Tibial nerve (tissue), 4 donors: Measurements from ENCODE around the gene GNG10. TPM values are rescaled to one million over a fixed set of nuclear protein-coding genes. Genes with fewer than 3 reads are reported as not detected.

ENCODE experiments used
- DNase-seq, 2 donors: peaks; one replicate each; pipeline ENCODE4 v3.0.0-alpha.2; 2019; ENCODE audit warnings: low spot score in 2 of 2
- H3K27ac ChIP-seq, 4 donors: fragments of 200-600 bp; sonication (generic) in 3 of 4; one replicate each; pipeline ENCODE4 v1.5.1; 2017 to 2019; ENCODE audit warnings: mild to moderate bottlenecking in 1 of 4
- H3K27me3 ChIP-seq, 2 donors: fragments of 200-600 bp; sonication (generic) in 1 of 2; one replicate each; pipeline versions ENCODE4 v1.5.1 to v1.6.0; 2017 to 2019
- H3K36me3 ChIP-seq, 3 donors: fragments of 200-600 bp; sonication (generic); one replicate each; pipeline ENCODE4 v1.5.1; 2018 to 2019
- H3K4me1 ChIP-seq, 4 donors: fragments of 200-600 bp; sonication (generic) in 3 of 4; one replicate each; pipeline ENCODE4 v1.5.1; 2017 to 2019
- H3K4me3 ChIP-seq, 4 donors: fragments of 200-600 bp; sonication (generic) in 3 of 4; one replicate each; pipeline ENCODE4 v1.5.1; 2017 to 2019; ENCODE audit warnings: mild to moderate bottlenecking in 1 of 4, moderate library complexity in 1 of 4
- H3K9me3 ChIP-seq, 4 donors: fragments of 200-600 bp; sonication (generic) in 3 of 4; one replicate each; pipeline ENCODE4 v1.5.1; 2017 to 2019
- EP300 ChIP-seq, 2 donors: sonication (generic); formaldehyde crosslinking; IDR thresholded peaks; one replicate each; pipeline ENCODE4 v1.6.1; 2017; ENCODE audit warnings: antibody characterized with exemption in 2 of 2, mild to moderate bottlenecking in 1 of 2
- POLR2A ChIP-seq, 2 donors: fragments of 450-650 bp; IDR thresholded peaks; one replicate each; pipeline ENCODE4 v1.6.1; 2017; ENCODE audit warnings: antibody characterized with exemption in 2 of 2, mild to moderate bottlenecking in 2 of 2, moderate library complexity in 2 of 2
- WGBS, 2 donors: methylation state at CpG; one replicate each; pipeline ENCODE4 v1.1.5; 2018; 5-methylcytosine and 5-hydroxymethylcytosine counted together
- total RNA-seq, 4 donors: library from RNA; depleted of rRNA; stranded (reverse); fragments of >200 nt; gene quantifications; one replicate each; pipeline ENCODE4 v1.1.0, GENCODE V29; 2016
- TF ChIP-seq, protein P1 (sequence below), 5 experiments: fragments of 200-600 bp in 3 of 5; fragments of 450-650 bp in 2 of 5; sonication (generic) in 3 of 5; IDR thresholded peaks; one replicate each; pipeline ENCODE4 v1.5.1; 2016 to 2019; ENCODE audit warnings: antibody characterized with exemption in 5 of 5, mild to moderate bottlenecking in 3 of 5, moderate library complexity in 2 of 5

Gene GNG10
- total RNA-seq, 4 donors from 2014 or later, result 41.8 to 70.2 (median 51.0) TPM

DNA sequence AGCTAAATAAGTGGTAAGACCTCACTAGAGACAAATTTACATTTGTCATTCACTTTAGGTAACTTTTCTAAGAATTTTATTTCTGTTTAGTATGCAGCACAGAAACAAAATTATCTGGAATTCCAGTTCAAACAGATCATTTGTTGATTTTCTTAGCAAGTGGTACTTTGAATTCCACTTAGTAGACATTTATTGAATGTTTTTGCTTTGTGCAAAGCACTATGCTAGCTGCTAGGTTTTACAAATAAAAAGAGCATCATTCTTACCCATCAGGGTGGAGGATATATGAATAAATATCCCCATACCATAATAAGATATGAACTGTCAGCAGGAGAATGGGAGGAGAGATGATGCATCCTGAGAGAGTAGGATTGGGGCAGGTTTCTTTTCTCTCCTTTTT lies 35.4 kb downstream of the GNG10 start:
- TF ChIP-seq POLR2A (IDR thresholded peaks at IDR 0.05), result no peak
- no peak for TF ChIP-seq EP300 (IDR thresholded peaks at IDR 0.05)
- TF ChIP-seq, protein P1, sequence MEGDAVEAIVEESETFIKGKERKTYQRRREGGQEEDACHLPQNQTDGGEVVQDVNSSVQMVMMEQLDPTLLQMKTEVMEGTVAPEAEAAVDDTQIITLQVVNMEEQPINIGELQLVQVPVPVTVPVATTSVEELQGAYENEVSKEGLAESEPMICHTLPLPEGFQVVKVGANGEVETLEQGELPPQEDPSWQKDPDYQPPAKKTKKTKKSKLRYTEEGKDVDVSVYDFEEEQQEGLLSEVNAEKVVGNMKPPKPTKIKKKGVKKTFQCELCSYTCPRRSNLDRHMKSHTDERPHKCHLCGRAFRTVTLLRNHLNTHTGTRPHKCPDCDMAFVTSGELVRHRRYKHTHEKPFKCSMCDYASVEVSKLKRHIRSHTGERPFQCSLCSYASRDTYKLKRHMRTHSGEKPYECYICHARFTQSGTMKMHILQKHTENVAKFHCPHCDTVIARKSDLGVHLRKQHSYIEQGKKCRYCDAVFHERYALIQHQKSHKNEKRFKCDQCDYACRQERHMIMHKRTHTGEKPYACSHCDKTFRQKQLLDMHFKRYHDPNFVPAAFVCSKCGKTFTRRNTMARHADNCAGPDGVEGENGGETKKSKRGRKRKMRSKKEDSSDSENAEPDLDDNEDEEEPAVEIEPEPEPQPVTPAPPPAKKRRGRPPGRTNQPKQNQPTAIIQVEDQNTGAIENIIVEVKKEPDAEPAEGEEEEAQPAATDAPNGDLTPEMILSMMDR (IDR thresholded peaks at IDR 0.05), result no peak
- Histone ChIP-seq H3K27ac (no peak overlapping the region), H3K9me3 (no peaks in the 10 kb centered on the region), H3K36me3 (peaks cover 0 to 6% (median 0%) of the 10 kb centered on the region in 3 donors), H3K4me1 (no peaks in the 10 kb centered on the region), H3K4me3 (no peak overlapping the region), H3K27me3 (no peaks in the 10 kb centered on the region)
- no peak for DNase-seq

DNA sequence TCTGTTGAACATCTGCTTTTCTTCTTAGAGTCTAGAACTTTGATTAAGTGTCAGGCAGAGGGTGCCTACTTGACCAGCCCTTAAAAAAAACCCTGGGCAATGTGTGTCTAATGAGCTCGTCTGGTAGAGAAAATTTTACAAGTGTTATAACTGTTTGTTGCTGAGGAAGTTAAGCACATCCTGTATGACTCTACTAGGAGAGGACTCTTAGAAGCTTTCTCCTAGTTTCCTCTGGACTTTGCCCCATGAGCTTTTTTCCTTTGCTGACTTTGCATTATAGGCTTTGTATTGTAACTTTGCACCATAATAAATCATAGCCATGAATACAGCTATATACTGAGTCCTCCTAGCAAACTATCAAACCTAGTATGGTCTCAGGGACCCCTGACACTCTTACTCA lies 39.4 kb downstream of the GNG10 start:
- H3K9me3 ChIP-seq, result no peaks in the 10 kb centered on the region
- no peaks in the 10 kb centered on the region for H3K4me1 ChIP-seq
- TF ChIP-seq, protein P1 (IDR thresholded peaks at IDR 0.05), result no peak
- no peak for TF ChIP-seq POLR2A (IDR thresholded peaks at IDR 0.05)
- no peak for TF ChIP-seq EP300 (IDR thresholded peaks at IDR 0.05)
- WGBS, 2 donors, result 58 to 63% methylated on average over 1 of the region's 1 CpG
- no peak overlapping the region for H3K4me3 ChIP-seq
- peaks cover 0 to 6% (median 0%) of the 10 kb centered on the region in 3 donors for H3K36me3 ChIP-seq
- DNase-seq, result no peak
- H3K27ac ChIP-seq, result no peak overlapping the region
- H3K27me3 ChIP-seq, result no peaks in the 10 kb centered on the region

DNA sequence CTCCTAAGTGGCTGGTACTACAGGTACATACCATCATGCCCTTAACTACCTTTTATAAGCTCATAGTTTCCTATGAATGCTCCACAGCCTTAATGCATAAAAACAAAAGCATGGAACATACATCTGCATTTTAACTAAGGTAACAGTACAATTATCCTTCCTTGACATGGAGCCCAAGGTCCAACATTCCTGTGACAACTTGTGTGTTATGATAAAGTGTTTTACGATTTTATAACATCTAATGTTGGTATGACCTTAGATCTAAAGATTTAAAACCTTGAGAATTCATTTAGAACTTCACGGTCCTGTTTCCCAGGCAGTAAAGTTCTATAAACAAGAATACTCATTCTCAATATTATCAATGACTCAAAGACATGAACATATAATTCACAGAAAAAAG lies 43.1 kb downstream of the GNG10 start:
- Histone ChIP-seq H3K4me1 (no peaks in the 10 kb centered on the region), H3K9me3 (no peaks in the 10 kb centered on the region)
- WGBS, 2 donors, result 92 to 93% methylated on average over 2 of the region's 2 CpGs

DNA sequence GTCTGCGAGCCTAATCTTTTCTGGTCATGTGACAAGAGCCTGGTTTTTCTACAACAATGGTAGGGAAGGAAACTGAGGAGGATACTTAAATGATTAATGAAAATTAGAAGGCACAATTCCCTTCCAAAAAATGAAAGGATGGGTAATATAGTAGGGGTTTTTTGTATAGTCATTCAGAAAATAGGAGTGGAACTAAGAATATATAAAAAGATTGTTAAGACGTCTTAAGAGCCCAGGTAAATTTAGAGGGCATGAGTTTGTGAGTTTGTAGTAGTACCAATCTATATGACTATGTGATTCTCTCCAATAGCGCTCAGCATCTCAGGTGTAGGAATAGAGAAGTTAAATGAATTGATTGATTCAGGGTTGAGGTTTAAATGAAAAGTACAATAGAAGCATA lies 50.1 kb downstream of the GNG10 start:
- H3K27me3 ChIP-seq, result no peaks in the 10 kb centered on the region
- H3K9me3 ChIP-seq, result no peaks in the 10 kb centered on the region
- no peaks in the 10 kb centered on the region for H3K4me1 ChIP-seq
- no peak for DNase-seq
- H3K4me3 ChIP-seq, result no peak overlapping the region
- no peaks in the 10 kb centered on the region for H3K36me3 ChIP-seq
- 96 to 98% methylated on average over 3 of the region's 3 CpGs for WGBS, 2 donors
- TF ChIP-seq, protein P1 (IDR thresholded peaks at IDR 0.05), result no peak
- TF ChIP-seq POLR2A (IDR thresholded peaks at IDR 0.05), result no peak
- TF ChIP-seq EP300 (IDR thresholded peaks at IDR 0.05), result no peak
- no peak overlapping the region for H3K27ac ChIP-seq

More for the DNA sequence above, 43.1 kb downstream of the GNG10 start:
- DNase-seq, result no peak
- H3K4me3 ChIP-seq, result no peak overlapping the region
- TF ChIP-seq EP300 (IDR thresholded peaks at IDR 0.05) (no peak), POLR2A (IDR thresholded peaks at IDR 0.05) (no peak)
- TF ChIP-seq, protein P1 (IDR thresholded peaks at IDR 0.05), result no peak
- no peaks in the 10 kb centered on the region for H3K27me3 ChIP-seq
- H3K27ac ChIP-seq, result no peak overlapping the region
- H3K36me3 ChIP-seq, result no peaks in the 10 kb centered on the region

DNA sequence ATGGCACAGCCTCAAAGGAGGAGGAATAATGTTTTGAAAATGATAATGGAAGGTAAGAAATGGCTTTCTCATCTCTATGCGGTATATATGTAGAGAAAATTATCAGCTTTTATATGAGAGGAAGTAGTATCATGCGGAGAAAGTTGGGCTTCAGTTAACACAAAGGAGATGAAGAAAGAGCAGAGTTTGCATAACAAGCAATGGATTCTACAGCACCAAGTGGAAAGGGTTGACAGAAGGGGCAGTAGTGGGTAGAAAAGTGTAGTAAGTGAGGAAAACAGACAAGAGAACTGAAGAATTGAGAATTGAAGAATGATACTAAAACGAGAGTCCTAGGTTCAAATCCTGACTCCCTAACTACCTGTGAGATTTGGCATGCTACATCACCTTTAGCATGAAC lies 51.0 kb downstream of the GNG10 start:
- Histone ChIP-seq H3K4me1 (no peaks in the 10 kb centered on the region), H3K36me3 (no peaks in the 10 kb centered on the region), H3K4me3 (no peak overlapping the region), H3K27ac (no peak overlapping the region), H3K27me3 (no peaks in the 10 kb centered on the region), H3K9me3 (no peaks in the 10 kb centered on the region)
- no peak for DNase-seq
- WGBS, 2 donors, result 91 to 94% methylated on average over 3 of the region's 3 CpGs
- TF ChIP-seq POLR2A (IDR thresholded peaks at IDR 0.05) (no peak), EP300 (IDR thresholded peaks at IDR 0.05) (no peak)
- TF ChIP-seq, protein P1 (IDR thresholded peaks at IDR 0.05), result no peak
